Upper lobe of left lung (tissue), 4 donors: Measurements from ENCODE around the gene GSTM4.
"Not testable (repeated sequence)": the region's sequence is repeated elsewhere in the genome, so short reads cannot be mapped to it uniquely, and the experiment has no call there.

Experiments
- CTCF ChIP-seq, 6 experiments: fragments of 450-650 bp in 4 of 6; fragments of 200-600 bp in 2 of 6; sonication (generic) in 2 of 6; IDR thresholded peaks; one replicate each; pipeline ENCODE4 v1.5.1; 2016 to 2019; ENCODE audit warnings: antibody characterized with exemption in 6 of 6
- EP300 ChIP-seq, 4 donors: sonication (generic); formaldehyde crosslinking; IDR thresholded peaks; one replicate each; pipeline ENCODE4 v1.5.1; 2017; ENCODE audit warnings: antibody characterized with exemption in 4 of 4, control low read depth in 2 of 4
- POLR2A ChIP-seq, 4 donors: fragments of 450-650 bp; IDR thresholded peaks; one replicate each; pipeline ENCODE4 v1.5.1; 2016 to 2017; ENCODE audit warnings: antibody characterized with exemption in 4 of 4, mild to moderate bottlenecking in 2 of 4

GRCh38 chr1:109709822-109710221 lies 53.9 kb downstream of the GSTM4 start:
- TF ChIP-seq CTCF, EP300, POLR2A (IDR thresholded peaks at IDR 0.05): not testable (repeated sequence)
